HCT116 (cell line): ENCODE data around the gene DNAAF8.

Experiments
- CTCF ChIP-seq, 3 experiments: fragments of 200-600 bp in 1 of 3; sonication (generic) in 1 of 3; IDR thresholded peaks in 2 of 3; conservative IDR thresholded peaks in 1 of 3; 2 replicates each; pipeline ENCODE4 v1.5.1; 2012 to 2017; ENCODE audit warnings: low read depth in 2 of 3, low read length in 2 of 3, antibody characterized with exemption in 1 of 3, borderline replicate concordance in 1 of 3, control low read depth in 1 of 3, mild to moderate bottlenecking in 1 of 3, mixed read lengths in 1 of 3, mixed run types in 1 of 3, moderate library complexity in 1 of 3; ENCODE audit not compliant: insufficient read depth in 1 of 3
- SIN3A ChIP-seq: IDR thresholded peaks from 2 replicates; pipeline ENCODE4 v1.6.1; 2012; ENCODE audit warnings: low read depth

DNA sequence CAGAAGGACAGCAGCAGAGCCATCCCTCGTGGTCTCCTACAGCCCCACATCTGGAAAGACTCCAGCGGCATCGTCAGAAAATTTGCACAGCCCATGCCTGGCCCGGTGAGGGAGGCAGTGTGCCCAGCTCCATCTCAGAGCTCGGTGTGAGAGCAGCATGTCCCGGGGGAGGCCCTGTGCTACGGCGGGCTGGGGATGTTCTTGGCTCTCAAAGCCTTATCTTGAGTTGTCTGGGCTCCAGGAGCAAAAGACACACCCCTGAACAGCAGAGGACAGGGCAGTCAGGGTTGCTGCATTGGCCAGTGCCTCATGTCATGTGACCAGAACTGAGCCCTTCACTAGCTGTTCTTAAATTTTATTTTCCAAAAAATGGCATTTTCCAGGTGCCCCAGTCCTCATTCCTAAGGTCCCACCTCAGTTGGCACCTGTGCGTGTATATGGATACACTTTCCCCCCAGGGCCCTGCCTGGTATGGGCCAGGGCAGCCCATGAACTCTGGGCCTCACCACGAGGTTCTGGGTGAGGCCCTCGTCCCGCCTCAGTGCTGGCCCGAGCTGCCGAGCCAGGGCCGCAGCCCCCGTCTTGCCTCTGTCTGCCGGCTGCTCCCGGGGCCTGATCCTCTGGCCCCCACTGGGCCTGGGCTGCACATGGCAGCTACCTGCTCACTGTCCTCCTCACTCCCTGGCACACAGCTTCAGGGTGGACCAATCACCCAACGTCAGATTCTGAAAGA is 38.0 kb upstream of the DNAAF8 start:
- no peak for TF ChIP-seq CTCF (IDR thresholded peaks at IDR 0.05 in 2 of 3, conservative IDR thresholded peaks at IDR 0.05 in 1 of 3; ENCODE audit: borderline replicate concordance in 1 of 3, insufficient read depth in 1 of 3, low read depth in 2 of 3, low read length in 2 of 3)
- TF ChIP-seq SIN3A, result no peak
